ENCODE measurements around the gene ABCA13. TPM values are rescaled to one million over a fixed set of nuclear protein-coding genes. Genes with fewer than 3 reads are reported as not detected.

The ABCA13 gene
- total RNA-seq, 2 donors from 2014 or later, result not detected

- no peaks in the 10 kb centered on the region for H3K9me3 Mint-ChIP-seq
- ATAC-seq (replicated peaks), result no peak
- H3K4me3 Mint-ChIP-seq, result no peak overlapping the region
- no peaks in the 10 kb centered on the region for H3K27me3 Mint-ChIP-seq
- H3K4me1 Mint-ChIP-seq, result no peaks in the 10 kb centered on the region
- H3K36me3 Mint-ChIP-seq (ENCODE audit: low read depth), result no peaks in the 10 kb centered on the region
- no peak overlapping the region for H3K27ac Mint-ChIP-seq
Measured at GRCh38 chr7:48458701-48459524, 287.7 kb downstream of the ABCA13 start.

- no peak overlapping the region for H3K4me3 Mint-ChIP-seq
- no peak for ATAC-seq (replicated peaks)
- no peak overlapping the region for H3K27ac Mint-ChIP-seq
Measured at GRCh38 chr7:48466713-48467112, 295.5 kb downstream of the ABCA13 start.

DNA sequence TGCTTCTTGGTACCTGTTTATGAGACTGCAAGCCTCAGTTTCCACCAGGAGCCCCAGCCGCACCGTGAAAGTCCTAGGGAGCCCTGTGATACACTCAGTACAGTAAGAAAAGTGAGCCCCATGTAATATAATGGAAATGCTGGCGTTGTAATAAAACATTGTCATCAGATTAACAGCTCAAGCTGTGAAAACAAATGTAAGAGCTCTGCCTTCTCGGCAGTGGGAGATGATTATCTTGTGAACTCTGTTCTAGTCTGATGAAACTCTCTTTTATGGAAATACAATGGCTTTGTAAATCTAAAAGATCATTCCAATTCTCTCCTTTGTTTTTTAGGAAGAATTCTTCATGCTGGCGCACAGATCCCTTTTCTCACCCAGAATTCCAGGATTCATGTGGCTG is 299.9 kb downstream of the ABCA13 start:
- H3K27me3 Mint-ChIP-seq, result no peaks in the 10 kb centered on the region
- H3K4me1 Mint-ChIP-seq, result no peaks in the 10 kb centered on the region
- no peak for ATAC-seq (replicated peaks)
- H3K36me3 Mint-ChIP-seq (ENCODE audit: low read depth), result no peaks in the 10 kb centered on the region
- no peaks in the 10 kb centered on the region for H3K9me3 Mint-ChIP-seq
- H3K4me3 Mint-ChIP-seq, result no peak overlapping the region
- H3K27ac Mint-ChIP-seq, result no peak overlapping the region

More at GRCh38 chr7:48466713-48467112, 295.5 kb downstream of the ABCA13 start:
- no peaks in the 10 kb centered on the region for H3K27me3 Mint-ChIP-seq
- H3K4me1 Mint-ChIP-seq, result no peaks in the 10 kb centered on the region
- H3K9me3 Mint-ChIP-seq, result no peaks in the 10 kb centered on the region
- H3K36me3 Mint-ChIP-seq (ENCODE audit: low read depth), result no peaks in the 10 kb centered on the region

DNA sequence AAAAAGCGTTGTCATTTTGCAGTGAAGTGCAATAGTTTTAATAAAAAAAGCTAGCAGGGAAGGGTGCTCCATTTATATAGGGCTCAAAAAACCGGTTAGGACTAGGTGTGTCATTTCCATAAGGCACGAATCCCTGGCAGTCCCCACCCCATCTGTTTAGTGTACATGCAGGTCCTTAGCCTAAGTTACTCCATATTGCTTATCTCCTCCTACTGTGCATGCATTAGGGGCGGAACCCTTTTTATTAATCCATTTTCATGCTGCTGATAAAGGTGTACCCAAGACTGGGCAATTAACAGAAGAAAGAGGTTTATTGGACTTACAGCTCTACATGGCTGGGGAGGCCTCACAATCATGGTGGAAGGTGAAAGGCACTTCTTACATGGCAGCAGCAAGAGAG is 301.4 kb downstream of the ABCA13 start:
- Mint-ChIP-seq H3K27ac (no peak overlapping the region), H3K27me3 (no peaks in the 10 kb centered on the region), H3K36me3 (ENCODE audit: low read depth) (no peaks in the 10 kb centered on the region), H3K4me3 (no peak overlapping the region), H3K9me3 (peaks cover 5% of the 10 kb centered on the region), H3K4me1 (no peaks in the 10 kb centered on the region)
- no peak for ATAC-seq (replicated peaks)

- no peaks in the 10 kb centered on the region for H3K27me3 Mint-ChIP-seq
- no peaks in the 10 kb centered on the region for H3K36me3 Mint-ChIP-seq (ENCODE audit: low read depth)
- H3K27ac Mint-ChIP-seq, result no peak overlapping the region
- ATAC-seq (replicated peaks), result no peak
- H3K4me3 Mint-ChIP-seq, result no peak overlapping the region
- H3K9me3 Mint-ChIP-seq, result peaks cover 5% of the 10 kb centered on the region
- no peaks in the 10 kb centered on the region for H3K4me1 Mint-ChIP-seq
Measured at GRCh38 chr7:48473205-48473865, 302.1 kb downstream of the ABCA13 start.

DNA sequence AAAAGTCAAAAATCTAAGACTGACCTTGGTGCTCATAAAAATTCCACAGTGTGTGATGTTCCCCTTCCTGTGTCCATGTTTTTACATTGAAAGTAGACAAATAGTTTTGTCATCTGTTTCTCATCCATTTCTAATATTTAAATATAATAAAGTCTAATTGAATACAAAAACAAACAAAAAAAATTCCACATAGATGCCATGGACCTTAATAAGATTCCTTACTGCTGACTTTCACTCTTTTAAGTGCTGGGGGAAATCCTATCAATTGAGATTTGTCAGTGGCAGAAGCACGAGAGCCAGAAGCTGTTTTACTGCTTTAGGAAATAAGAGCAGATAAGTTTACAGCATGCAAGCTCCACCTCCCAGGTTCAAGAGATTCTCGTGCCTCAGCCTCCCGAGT is 310.0 kb downstream of the ABCA13 start:
- H3K27me3 Mint-ChIP-seq, result no peaks in the 10 kb centered on the region
- peaks cover 11% of the 10 kb centered on the region for H3K9me3 Mint-ChIP-seq
- H3K27ac Mint-ChIP-seq, result no peak overlapping the region
- no peak for ATAC-seq (replicated peaks)
- no peak overlapping the region for H3K4me3 Mint-ChIP-seq
- H3K36me3 Mint-ChIP-seq (ENCODE audit: low read depth), result no peaks in the 10 kb centered on the region
- H3K4me1 Mint-ChIP-seq, result no peaks in the 10 kb centered on the region

DNA sequence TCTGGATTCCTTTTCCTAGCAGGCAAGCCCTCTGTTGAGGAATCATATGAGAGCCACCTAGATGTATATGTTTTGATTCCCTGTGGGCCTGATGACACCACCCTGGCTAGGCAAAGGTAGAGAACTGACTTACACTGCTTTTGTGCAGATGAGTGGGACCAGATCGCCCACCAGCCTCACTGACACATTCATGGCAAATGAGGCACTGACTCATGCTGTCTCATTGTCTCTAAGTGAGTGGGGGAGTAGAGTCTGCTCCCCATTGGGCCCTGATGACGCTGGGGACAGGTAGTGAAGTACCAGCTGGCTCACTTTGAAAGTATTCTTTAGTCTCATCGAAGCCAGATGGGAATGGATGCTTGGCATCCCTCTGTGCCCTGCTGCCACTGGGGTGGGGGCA is 326.3 kb downstream of the ABCA13 start:
- H3K4me3 Mint-ChIP-seq, result no peak overlapping the region
- no peak overlapping the region for H3K27ac Mint-ChIP-seq
- no peaks in the 10 kb centered on the region for H3K27me3 Mint-ChIP-seq
- H3K36me3 Mint-ChIP-seq (ENCODE audit: low read depth), result no peaks in the 10 kb centered on the region
- no peak for ATAC-seq (replicated peaks)
- peaks cover 4% of the 10 kb centered on the region for H3K9me3 Mint-ChIP-seq
- H3K4me1 Mint-ChIP-seq, result no peaks in the 10 kb centered on the region

DNA sequence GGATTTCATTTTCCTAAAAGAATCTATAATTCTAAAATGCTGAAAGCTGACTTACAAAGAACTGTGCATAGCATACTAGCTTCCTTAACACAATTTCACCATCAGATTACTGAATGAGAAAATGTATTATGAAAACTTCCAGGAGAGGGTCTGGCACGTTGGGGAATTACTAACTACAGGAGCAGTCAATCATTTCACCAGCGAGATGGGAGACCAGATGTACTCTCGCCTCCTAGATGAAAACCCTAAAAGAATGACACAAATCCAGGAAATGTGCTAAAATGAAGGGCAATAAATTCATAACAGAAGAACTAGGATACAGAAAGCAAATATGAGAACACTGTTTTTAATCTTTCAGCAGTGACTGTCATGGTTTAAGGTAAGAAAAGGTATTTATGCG is 330.8 kb downstream of the ABCA13 start:
- Mint-ChIP-seq H3K9me3 (peaks cover 4% of the 10 kb centered on the region), H3K36me3 (ENCODE audit: low read depth) (no peaks in the 10 kb centered on the region), H3K27me3 (no peaks in the 10 kb centered on the region)

GRCh38 chr7:48505051-48505450 is 333.8 kb downstream of the ABCA13 start:
- Mint-ChIP-seq H3K4me3 (no peak overlapping the region), H3K27ac (no peak overlapping the region), H3K4me1 (no peaks in the 10 kb centered on the region), H3K9me3 (peaks cover 2% of the 10 kb centered on the region), H3K27me3 (no peaks in the 10 kb centered on the region), H3K36me3 (ENCODE audit: low read depth) (no peaks in the 10 kb centered on the region)
- no peak for ATAC-seq (replicated peaks)

More for the DNA sequence above, 330.8 kb downstream of the ABCA13 start:
- no peaks in the 10 kb centered on the region for H3K4me1 Mint-ChIP-seq
- H3K27ac Mint-ChIP-seq, result no peak overlapping the region
- no peak for ATAC-seq (replicated peaks)
- H3K4me3 Mint-ChIP-seq, result no peak overlapping the region

DNA sequence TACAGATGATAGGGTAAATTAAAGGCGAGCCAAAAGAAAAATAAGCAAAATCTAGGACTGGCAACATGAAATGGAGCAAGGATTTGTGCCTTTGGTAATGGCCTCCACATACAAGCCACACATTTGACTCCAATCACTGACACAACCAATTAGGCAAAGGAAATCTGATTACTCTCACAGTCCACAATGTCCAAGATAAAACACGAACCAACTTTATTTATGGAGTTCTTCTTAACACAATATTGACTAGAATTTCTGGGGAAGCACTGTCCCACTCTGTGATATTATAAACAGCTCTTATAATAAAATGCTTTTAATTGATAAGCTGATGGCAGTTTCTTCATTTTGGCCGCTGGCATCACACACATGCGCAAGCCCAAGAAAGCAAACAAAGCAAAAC is 334.2 kb downstream of the ABCA13 start:
- Mint-ChIP-seq H3K9me3 (peaks cover 3% of the 10 kb centered on the region), H3K4me3 (no peak overlapping the region), H3K36me3 (ENCODE audit: low read depth) (no peaks in the 10 kb centered on the region), H3K4me1 (no peaks in the 10 kb centered on the region), H3K27ac (no peak overlapping the region), H3K27me3 (no peaks in the 10 kb centered on the region)
- ATAC-seq (replicated peaks), result no peak

GRCh38 chr7:48506569-48506968 is 335.3 kb downstream of the ABCA13 start:
- Mint-ChIP-seq H3K4me1 (no peaks in the 10 kb centered on the region), H3K4me3 (no peak overlapping the region), H3K27ac (no peak overlapping the region), H3K36me3 (ENCODE audit: low read depth) (no peaks in the 10 kb centered on the region), H3K27me3 (no peaks in the 10 kb centered on the region), H3K9me3 (peaks cover 3% of the 10 kb centered on the region)
- ATAC-seq (replicated peaks), result no peak

GRCh38 chr7:48511080-48511479 is 339.8 kb downstream of the ABCA13 start:
- H3K4me3 Mint-ChIP-seq, result no peak overlapping the region
- H3K4me1 Mint-ChIP-seq, result no peaks in the 10 kb centered on the region
- H3K27ac Mint-ChIP-seq, result no peak overlapping the region
- no peaks in the 10 kb centered on the region for H3K36me3 Mint-ChIP-seq (ENCODE audit: low read depth)
- no peaks in the 10 kb centered on the region for H3K27me3 Mint-ChIP-seq
- no peak for ATAC-seq (replicated peaks)
- peaks cover 3% of the 10 kb centered on the region for H3K9me3 Mint-ChIP-seq

DNA sequence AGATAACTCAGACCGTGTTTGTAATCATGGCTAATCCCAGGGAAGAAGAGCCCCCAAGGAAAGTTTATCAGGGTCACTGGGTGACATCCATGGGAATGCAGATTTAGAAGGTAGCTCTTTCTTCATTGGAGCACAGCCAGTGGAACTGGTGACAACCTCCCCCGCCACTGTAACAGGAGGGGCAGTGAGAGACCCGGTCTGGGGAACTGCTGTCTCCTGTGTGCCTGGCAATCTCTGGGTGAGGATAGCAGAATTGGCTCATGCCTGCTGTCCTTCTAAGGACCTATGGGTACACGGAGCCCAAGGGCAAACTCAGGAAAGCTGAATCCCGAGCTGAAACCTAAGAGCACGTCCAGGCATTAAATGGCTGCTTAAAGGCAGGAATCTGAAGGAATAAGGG is 341.6 kb downstream of the ABCA13 start:
- Mint-ChIP-seq H3K27ac (no peak overlapping the region), H3K36me3 (ENCODE audit: low read depth) (no peaks in the 10 kb centered on the region), H3K27me3 (no peaks in the 10 kb centered on the region), H3K9me3 (peaks cover 3% of the 10 kb centered on the region), H3K4me1 (no peaks in the 10 kb centered on the region), H3K4me3 (no peak overlapping the region)
- no peak for ATAC-seq (replicated peaks)

GRCh38 chr7:48515171-48515570 is 343.9 kb downstream of the ABCA13 start:
- Mint-ChIP-seq H3K27me3 (no peaks in the 10 kb centered on the region), H3K4me3 (no peak overlapping the region), H3K4me1 (no peaks in the 10 kb centered on the region), H3K27ac (no peak overlapping the region), H3K9me3 (no peaks in the 10 kb centered on the region), H3K36me3 (ENCODE audit: low read depth) (no peaks in the 10 kb centered on the region)
- ATAC-seq (replicated peaks), result no peak

DNA sequence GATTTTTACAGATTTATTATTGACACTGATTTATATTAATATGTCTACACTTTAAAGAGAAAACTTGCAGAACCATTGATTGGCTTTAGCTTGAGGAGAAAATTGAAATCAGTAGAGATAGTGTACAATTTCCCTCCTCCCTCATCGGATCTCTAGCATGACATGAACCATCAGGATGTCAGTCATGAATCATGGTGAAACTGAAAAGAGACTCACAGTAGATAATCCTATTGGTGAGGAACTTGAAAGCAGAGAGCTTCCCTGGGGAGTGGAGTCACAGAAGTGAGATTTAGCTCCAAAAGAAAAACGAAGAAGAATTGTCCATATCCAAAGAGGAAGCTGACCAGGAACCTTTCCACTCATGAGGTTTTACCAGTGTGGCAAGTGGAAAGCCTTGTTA is 346.8 kb downstream of the ABCA13 start:
- H3K4me3 Mint-ChIP-seq, result no peak overlapping the region
- no peaks in the 10 kb centered on the region for H3K36me3 Mint-ChIP-seq (ENCODE audit: low read depth)
- H3K4me1 Mint-ChIP-seq, result no peaks in the 10 kb centered on the region
- H3K27me3 Mint-ChIP-seq, result no peaks in the 10 kb centered on the region
- no peak overlapping the region for H3K27ac Mint-ChIP-seq
- no peaks in the 10 kb centered on the region for H3K9me3 Mint-ChIP-seq
- ATAC-seq (replicated peaks), result no peak
